ENCODE data around the gene CETN3. TPM values are rescaled to one million over a fixed set of nuclear protein-coding genes. Genes with fewer than 3 reads are reported as not detected.
A peak's percentile ranks its signal among the peaks of the same experiment; 100 is the strongest.

The CETN3 gene
- 10 to 100 TPM in 1 of 2 donors, 1 to 10 TPM in 1; 5.9 to 14.2 TPM for total RNA-seq

DNA sequence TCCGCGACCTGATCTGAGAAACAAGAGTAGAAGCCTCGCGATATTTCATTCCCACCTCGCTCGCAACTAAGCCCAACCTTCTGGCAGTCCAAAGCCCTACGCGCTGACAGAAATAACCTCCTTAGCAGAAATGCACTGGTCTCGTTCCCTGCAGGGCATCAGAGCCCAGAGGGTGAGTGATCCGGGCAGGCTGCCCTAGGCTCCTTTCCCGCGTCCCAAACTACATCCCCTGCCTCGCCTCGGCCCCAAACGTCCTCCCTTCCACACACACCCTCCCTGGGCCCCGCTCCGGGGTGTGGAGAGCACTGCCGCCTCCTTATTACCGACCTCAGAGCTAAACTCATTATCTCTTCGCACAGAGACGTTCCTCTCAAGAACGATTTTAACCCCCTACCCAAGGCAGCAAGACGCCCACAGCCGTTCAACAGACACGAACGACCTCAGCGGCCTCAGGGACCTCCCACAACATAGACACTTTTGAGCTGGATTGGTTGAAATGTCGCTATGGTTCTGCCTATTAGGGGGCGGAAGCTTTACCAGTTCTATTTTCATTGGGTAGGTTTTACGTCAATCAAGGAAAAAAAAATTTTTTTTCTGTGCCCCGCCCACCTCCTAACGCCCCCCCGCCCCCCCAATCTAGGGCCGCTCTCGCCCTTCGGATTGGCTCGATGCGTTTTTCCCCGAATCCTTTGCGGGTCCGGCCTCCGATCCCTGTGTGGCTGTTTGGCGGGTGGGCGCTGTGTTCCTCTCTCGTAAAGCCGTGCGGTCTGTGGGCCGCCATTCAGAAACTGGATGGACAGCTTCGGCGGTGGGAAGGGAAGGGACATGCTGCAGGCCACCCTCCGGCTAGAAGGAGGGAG is at the start of gene CETN3:
Gene CETN3, minus strand, starts transcription at position 439 of the 860 bp plus-strand sequence. Its CDS starts 95 bp downstream, at position 344.
- peaks cover 0 to 13% of the 10 kb centered on the region in 2 donors for H3K4me1 ChIP-seq
- H3K9me3 ChIP-seq: no peaks in the 10 kb centered on the region
- peak within 1 kb of the TSS; percentile 78 to 86 for H3K4me3 ChIP-seq
- no peaks in the 10 kb centered on the region for H3K27me3 ChIP-seq
- no peaks in the 10 kb centered on the region for H3K36me3 ChIP-seq
- peak; percentile 93 for DNase-seq (ENCODE audit: low spot score)
- H3K27ac ChIP-seq: peak within 1 kb of the TSS; percentile 97 to 98
- TF ChIP-seq, protein P1, sequence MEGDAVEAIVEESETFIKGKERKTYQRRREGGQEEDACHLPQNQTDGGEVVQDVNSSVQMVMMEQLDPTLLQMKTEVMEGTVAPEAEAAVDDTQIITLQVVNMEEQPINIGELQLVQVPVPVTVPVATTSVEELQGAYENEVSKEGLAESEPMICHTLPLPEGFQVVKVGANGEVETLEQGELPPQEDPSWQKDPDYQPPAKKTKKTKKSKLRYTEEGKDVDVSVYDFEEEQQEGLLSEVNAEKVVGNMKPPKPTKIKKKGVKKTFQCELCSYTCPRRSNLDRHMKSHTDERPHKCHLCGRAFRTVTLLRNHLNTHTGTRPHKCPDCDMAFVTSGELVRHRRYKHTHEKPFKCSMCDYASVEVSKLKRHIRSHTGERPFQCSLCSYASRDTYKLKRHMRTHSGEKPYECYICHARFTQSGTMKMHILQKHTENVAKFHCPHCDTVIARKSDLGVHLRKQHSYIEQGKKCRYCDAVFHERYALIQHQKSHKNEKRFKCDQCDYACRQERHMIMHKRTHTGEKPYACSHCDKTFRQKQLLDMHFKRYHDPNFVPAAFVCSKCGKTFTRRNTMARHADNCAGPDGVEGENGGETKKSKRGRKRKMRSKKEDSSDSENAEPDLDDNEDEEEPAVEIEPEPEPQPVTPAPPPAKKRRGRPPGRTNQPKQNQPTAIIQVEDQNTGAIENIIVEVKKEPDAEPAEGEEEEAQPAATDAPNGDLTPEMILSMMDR (IDR thresholded peaks at IDR 0.05): no peak

DNA sequence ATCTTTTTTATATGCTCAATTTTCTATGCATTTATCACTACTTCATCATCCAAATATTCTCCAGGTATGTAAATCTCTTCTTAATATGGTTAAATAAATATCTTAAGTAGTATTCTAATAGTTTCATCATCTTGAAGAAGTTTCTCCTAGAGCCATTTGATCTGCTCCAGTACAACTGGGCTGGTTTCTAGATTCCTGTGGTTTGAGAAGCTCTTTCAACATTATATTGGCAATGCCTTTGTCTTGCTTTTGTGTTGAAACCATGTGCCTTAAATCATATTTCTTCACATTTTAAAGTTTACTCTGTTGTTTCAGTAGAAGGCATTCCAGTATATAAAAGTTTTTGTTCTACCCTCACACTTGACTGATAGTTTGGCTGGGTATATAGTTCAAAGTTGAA is 37.4 kb upstream of the CETN3 start:
- H3K27me3 ChIP-seq: no peaks in the 10 kb centered on the region
- H3K4me1 ChIP-seq: no peaks in the 10 kb centered on the region
- TF ChIP-seq, protein P1 (IDR thresholded peaks at IDR 0.05): no peak
- H3K27ac ChIP-seq: no peak overlapping the region
- no peak for DNase-seq (ENCODE audit: low spot score)
- no peaks in the 10 kb centered on the region for H3K36me3 ChIP-seq
- peaks cover 0 to 4% of the 10 kb centered on the region in 2 donors for H3K9me3 ChIP-seq
- H3K4me3 ChIP-seq: no peak overlapping the region

DNA sequence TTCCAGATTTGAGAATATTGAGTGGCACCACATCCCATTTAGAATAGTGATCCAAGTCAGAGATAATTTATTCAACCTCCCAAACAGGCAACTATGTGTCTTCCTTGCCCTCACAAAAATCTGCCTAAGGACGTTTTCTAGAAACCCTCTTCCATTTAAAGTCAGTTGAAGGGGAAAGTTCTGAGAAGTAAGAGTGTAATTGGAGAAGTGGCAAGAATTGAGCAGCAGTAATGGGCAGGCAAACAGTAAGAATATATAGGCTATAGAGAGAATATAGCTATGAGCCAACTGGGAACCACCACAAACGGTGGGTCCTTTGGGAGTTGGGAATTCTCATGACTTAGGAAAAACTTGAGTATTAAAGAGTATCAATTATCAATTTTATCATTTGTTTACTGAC is 31.1 kb upstream of the CETN3 start:
- Histone ChIP-seq H3K27ac (no peak overlapping the region), H3K4me3 (no peak overlapping the region), H3K9me3 (no peaks in the 10 kb centered on the region), H3K36me3 (no peaks in the 10 kb centered on the region), H3K27me3 (no peaks in the 10 kb centered on the region), H3K4me1 (no peaks in the 10 kb centered on the region)
- TF ChIP-seq, protein P1 (IDR thresholded peaks at IDR 0.05): no peak
- no peak for DNase-seq (ENCODE audit: low spot score)

DNA sequence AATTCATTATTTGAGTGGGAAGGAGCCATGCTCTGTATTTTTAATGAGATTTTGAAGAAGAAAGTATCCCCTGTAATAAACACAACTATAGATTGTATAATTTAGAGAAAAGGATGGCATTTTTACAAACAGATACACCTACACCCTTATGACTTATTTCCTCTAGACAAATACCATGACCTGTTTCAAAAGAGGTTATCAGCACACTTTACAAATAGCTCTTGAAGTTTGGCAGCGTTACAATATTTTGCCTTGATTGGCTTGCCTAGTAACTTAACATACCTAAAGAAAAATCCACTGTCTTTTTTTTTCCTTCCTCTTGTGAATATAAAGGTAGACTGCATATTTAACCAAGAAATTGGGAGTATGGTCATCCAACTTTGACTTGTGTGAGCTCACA is 28.5 kb upstream of the CETN3 start:
- no peak for DNase-seq (ENCODE audit: low spot score)
- H3K27ac ChIP-seq: no peak overlapping the region

DNA sequence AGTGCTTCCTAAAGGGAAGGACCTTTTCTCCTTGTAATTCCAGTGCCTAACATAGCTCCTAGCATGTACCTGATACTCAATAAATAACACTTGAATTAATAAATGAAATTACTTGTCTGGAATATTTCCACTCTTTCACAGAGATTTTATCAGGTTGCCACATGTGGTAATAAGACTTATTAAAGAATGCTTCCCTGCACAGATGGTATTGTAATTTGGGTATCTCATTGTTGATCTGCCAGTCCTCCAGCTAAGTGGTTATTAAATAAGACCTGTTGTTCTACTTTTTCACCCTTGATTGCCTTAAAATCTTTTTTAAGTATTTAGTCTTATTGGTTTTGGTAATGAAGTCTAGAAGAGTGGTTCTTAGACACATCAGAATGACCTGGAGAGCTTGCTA is 28.1 kb upstream of the CETN3 start:
- TF ChIP-seq, protein P1 (IDR thresholded peaks at IDR 0.05): no peak
- H3K36me3 ChIP-seq: no peaks in the 10 kb centered on the region
- no peaks in the 10 kb centered on the region for H3K9me3 ChIP-seq
- no peaks in the 10 kb centered on the region for H3K4me1 ChIP-seq
- no peak for DNase-seq (ENCODE audit: low spot score)
- no peaks in the 10 kb centered on the region for H3K27me3 ChIP-seq
- no peak overlapping the region for H3K27ac ChIP-seq
- no peak overlapping the region for H3K4me3 ChIP-seq

More for the DNA sequence above, 28.5 kb upstream of the CETN3 start:
- H3K4me1 ChIP-seq: no peaks in the 10 kb centered on the region
- no peaks in the 10 kb centered on the region for H3K36me3 ChIP-seq
- no peaks in the 10 kb centered on the region for H3K27me3 ChIP-seq
- H3K9me3 ChIP-seq: no peaks in the 10 kb centered on the region
- H3K4me3 ChIP-seq: no peak overlapping the region
- TF ChIP-seq, protein P1 (IDR thresholded peaks at IDR 0.05): no peak

Data from right atrium auricular region (tissue), 2 donors.